Astrocyte of the hippocampus (primary cell): ENCODE data around the gene THEM4.
"Not testable (repeated sequence)": the region's sequence is repeated elsewhere in the genome, so short reads cannot be mapped to it uniquely, and the experiment has no call there.

Experiments
- DNase-seq: peaks from one replicate; pipeline ENCODE4 v3.0.0; 2011; ENCODE audit warnings: low read depth, low spot score

Gene THEM4

GRCh38 chr1:151859891-151860293, 49.4 kb downstream of the THEM4 start:
- DNase-seq, result no peak

GRCh38 chr1:151858886-151859665, 50.2 kb downstream of the THEM4 start:
- no peak for DNase-seq

- no peak for DNase-seq
Measured at GRCh38 chr1:151858030-151858746, 51.1 kb downstream of the THEM4 start.

DNA sequence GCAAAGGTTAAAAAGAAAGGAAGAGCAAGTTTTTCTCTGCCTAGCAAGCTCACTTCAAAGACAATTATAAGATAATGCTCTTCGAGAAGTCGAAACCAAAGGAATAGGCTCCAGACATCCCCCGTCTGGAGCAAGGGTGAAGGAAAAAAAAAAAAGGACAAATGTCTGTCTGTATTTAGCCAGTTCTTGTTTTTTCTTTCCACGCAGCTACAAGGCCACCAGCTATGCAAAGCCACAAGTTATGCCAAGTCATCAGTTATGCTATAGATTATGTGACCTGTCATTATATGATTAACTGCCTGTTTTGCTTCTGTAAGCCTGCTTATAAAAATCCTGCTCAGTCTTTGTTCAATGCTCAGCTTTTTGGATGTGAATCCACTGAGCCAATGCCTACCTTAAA, 53.4 kb downstream of the THEM4 start:
- DNase-seq, result no peak

- DNase-seq, result not testable (repeated sequence)
Measured at GRCh38 chr1:151855516-151855915, 53.8 kb downstream of the THEM4 start.

GRCh38 chr1:151854658-151855057, 54.7 kb downstream of the THEM4 start:
- DNase-seq, result no peak

DNA sequence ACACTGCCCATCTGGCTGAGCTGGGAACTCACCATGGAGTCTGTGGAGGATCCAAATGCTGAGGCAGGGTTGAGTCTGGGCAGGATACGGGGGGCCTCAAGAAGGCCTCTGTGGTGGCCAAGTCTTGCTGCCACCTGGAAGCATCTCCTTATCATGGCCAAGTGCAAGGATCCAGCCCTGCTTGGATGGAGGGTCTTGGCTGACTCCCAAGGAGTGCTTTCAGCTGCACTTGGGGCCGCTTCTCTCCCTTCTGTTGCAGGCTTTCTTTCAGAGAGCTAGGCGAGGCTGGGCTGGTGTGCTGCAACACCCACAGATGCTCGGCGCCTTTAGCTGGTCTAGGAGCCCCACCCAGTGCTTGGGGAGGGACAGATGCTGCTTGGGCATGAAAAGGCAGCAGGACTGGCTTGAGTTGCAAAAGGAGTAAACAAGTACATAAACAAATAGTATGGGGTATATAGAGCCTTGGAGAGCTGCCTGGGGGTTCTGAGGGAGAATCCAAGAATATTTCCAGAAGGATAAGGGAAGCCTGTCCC, 55.8 kb downstream of the THEM4 start, which contains the start of gene THEM5:
Gene THEM5 (minus strand): TSS at position 302 of the 533 bp plus-strand sequence. CDS start 147 bp downstream, at position 155.
- no peak for DNase-seq

DNA sequence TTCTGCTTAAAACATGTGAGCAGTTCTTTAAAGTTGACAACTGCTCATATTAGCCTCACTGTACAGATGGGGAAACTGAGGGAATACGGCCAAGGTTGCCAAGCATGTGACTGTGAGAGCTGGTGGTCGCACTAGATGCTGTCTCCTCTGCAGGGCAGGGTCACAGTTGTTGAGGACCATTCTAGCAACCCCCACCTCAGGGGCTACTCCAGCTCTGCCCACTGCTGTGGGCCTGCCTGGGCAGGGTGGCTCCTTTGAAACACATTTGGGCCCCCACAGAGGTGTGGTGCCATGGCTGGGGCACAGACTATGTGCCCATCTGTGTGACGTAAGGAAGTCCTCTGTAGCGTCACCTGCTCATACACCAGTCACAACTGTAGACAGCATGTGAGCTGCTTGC, 56.6 kb downstream of the THEM4 start:
- DNase-seq, result no peak

GRCh38 chr1:151851886-151852285, 57.4 kb downstream of the THEM4 start:
- no peak for DNase-seq

- DNase-seq, result no peak
Measured at GRCh38 chr1:151849871-151850270, 59.4 kb downstream of the THEM4 start.

DNA sequence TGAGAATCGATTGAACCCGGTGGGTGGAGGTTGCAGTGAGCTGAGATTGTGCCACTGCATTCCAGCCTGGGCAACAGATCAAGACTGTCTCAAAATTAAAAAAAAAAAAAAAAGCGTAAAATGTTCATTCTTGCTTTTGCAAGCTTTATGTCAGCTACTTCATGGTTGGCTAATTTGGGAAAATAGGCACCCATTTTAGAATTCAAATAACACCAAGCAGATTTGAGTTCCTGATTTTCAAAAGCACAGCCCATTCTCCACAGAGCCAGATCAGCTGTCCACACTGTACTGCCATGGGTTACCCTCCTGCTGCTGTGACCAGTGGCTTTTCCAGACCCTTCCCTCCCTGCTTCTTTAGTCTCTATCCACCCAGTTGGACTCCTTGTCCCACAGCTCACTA, 60.2 kb downstream of the THEM4 start:
- DNase-seq, result no peak

- no peak for DNase-seq
Measured at GRCh38 chr1:151847867-151848596, 61.3 kb downstream of the THEM4 start.

DNA sequence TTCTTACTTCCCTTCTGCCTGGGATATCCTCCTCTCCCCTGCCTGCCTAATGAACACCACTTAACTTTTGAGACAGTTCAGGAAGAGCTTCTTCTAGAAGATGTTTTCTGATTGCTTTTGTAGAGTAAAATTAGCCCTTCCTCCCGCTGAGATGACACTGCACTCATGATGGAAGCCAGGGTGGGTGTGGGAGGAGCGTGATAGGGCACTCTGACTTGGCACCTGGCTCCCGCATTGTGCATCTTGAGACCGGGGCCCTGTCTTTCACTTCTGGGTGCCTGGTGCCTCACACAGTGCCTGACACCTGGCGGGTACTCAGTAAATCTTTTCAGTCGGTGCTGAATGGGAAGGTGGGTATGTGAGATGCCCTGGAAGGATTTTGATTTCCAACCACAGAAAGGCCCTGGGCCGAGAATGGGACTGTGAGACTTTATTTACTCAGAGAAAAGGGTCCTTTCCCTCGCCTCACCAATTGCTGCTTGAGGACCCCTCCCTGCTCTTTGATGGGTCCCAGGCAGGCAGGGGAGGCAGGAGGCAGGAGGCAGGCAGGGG, 62.5 kb downstream of the THEM4 start:
- DNase-seq, result no peak

DNA sequence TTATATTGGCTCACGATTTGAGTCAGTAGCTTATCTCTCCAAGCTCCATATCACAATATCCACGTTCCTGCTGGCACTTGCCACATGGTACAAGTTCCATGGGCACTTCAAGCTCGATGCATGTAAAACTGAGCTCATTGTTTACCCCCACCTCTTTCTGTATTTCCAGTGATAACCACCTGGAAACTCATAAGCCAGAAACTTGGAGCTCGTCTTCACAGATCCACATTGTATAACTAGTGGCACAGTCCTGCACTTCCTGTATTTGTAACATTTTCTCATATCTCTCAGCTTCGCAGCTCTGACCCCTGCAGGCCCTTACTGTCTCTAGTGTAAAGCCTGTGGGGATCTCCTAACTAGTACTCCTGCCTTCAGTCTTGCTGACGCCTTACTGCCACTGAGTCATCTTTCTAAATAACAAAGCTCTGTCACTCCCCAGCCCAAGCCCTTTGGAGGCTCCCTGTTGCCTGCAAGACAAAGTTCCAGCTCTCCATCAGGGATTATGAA, 63.2 kb downstream of the THEM4 start:
- peak; percentile 66 for DNase-seq

DNA sequence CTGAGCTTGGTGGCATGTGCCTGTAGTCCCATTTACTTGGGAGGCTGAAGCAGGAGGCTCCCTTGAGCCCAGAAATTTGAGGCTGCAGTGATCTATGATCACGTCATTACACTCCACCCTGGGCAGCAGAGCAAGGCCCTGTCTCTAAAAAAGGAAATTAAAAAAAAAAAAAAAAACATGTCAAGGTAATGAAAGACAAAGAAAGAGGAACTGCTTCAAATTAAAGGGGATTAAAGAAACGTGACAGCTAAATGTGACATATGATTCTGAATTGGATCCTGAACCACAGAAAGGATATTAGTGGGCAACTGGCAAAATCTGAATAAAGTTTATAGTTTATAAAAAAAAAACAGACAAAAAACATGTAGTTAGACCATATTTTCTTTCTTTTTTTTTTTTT, 65.9 kb downstream of the THEM4 start:
- no peak for DNase-seq

DNA sequence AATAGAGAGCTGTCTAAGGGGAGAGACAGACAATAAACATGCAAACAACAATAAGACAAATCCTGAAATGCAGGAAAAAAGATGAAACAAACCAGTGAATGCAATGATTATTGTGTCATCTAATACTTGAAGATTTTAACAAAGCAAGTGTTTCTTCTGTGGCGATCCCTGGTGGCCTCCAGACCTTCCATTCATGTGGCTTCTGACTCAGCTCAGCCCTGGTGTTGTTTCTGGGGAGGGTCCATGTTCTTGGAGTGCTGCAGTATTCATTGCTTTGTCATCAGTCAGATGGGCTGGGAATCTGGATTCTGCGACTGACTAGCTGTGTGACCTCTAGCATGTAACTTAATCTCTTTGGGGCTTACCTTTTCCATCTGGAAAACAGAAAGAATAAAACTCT, 68.2 kb downstream of the THEM4 start:
- peak; percentile 84 for DNase-seq

- DNase-seq, result no peak
Measured at GRCh38 chr1:151840421-151840820, 68.9 kb downstream of the THEM4 start.

DNA sequence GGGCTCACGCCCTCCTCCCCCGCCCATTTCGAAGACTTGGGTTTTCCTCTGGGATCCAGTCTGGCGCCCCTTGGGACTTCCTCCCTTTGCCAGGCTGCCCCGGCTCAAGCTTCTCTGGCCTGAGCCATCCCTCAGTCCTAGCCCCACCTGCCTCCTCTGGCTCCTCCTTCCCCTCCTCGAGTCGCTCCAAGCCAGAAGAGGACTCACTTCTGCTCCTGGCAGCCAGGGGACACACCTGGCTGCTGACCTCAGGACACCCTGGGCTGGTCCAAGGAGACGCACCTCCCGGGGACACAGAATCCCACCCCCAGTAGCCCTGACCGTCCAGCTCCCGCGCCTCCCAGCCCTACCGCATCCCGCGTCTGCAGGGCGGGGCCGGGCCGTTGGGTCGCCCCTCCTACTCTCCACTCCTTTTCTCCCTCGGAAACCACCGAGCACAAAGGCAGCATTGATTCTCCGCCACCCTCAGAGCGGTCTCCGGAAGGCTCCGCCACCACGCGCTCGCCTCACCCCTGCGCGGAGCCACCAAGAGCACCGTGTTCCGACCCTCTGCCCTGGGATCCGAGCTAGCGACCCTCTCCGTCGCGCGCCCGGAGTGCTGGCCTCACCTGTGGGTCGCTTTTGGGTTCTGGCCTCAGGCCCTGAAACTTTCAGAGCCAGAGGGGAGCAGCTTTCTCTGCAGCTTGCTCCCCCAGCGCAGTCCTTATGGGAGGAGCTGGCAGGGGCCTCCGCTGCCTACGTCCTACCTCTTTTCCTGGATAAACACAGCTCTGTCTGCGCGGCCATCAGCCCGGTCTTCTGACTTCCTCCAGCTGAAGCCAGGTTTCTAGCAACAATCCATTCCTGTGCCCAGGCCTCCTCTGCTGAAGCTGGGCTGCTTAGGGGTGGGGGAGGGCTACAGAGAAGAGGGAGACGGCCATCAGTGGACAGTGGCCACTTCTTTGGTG, 69.6 kb downstream of the THEM4 start, which contains the start of gene C2CD4D:
Gene C2CD4D (minus strand): TSS at position 364 of the 947 bp plus-strand sequence. CDS start 831 bp downstream, outside the sequence.
- DNase-seq, result peak; percentile 72

- no peak for DNase-seq
Measured at GRCh38 chr1:151839082-151839412, 70.3 kb downstream of the THEM4 start.
